Neuron (in vitro differentiated cells): ENCODE measurements around the gene MSRB2.

Source experiments
- H2AFZ ChIP-seq: one replicate; pipeline ENCODE4 v1.6.1; 2013; ENCODE audit warnings: low read depth, mild to moderate bottlenecking, inconsistent platforms, low read length, moderate library complexity
- H3K27me3 ChIP-seq: one replicate; pipeline ENCODE4 v1.6.1; 2013; ENCODE audit warnings: low read length; ENCODE audit not compliant: insufficient read depth
- H3K36me3 ChIP-seq: one replicate; pipeline ENCODE4 v1.6.1; 2013; ENCODE audit warnings: low read length; ENCODE audit not compliant: insufficient read depth
- H3K4me1 ChIP-seq: one replicate; pipeline ENCODE4 v1.6.1; 2013; ENCODE audit warnings: low read length; ENCODE audit not compliant: insufficient read depth
- H3K4me3 ChIP-seq: 2 replicates; pipeline ENCODE4 v1.5.1; 2013; ENCODE audit warnings: mild to moderate bottlenecking, low read length, moderate library complexity
- H3K9me3 ChIP-seq: one replicate; pipeline ENCODE4 v1.6.1; 2013; ENCODE audit warnings: low read length

The MSRB2 gene

GRCh38 chr10:23079700-23080099 lies 15.7 kb upstream of the MSRB2 start:
- no peaks in the 10 kb centered on the region for H3K36me3 ChIP-seq
- no peak overlapping the region for H2AFZ ChIP-seq

GRCh38 chr10:23080262-23080661 lies 15.1 kb upstream of the MSRB2 start:
- Histone ChIP-seq H2AFZ (no peak overlapping the region), H3K27me3 (peaks cover 3% of the 10 kb centered on the region), H3K9me3 (no peaks in the 10 kb centered on the region), H3K4me1 (no peaks in the 10 kb centered on the region), H3K4me3 (no peak overlapping the region), H3K36me3 (no peaks in the 10 kb centered on the region)

More at GRCh38 chr10:23079700-23080099, 15.7 kb upstream of the MSRB2 start:
- Histone ChIP-seq H3K4me1 (no peaks in the 10 kb centered on the region), H3K9me3 (no peaks in the 10 kb centered on the region), H3K27me3 (peaks cover 5% of the 10 kb centered on the region), H3K4me3 (no peak overlapping the region)

GRCh38 chr10:23081221-23081750 lies 14.1 kb upstream of the MSRB2 start:
- no peaks in the 10 kb centered on the region for H3K9me3 ChIP-seq
- no peaks in the 10 kb centered on the region for H3K4me1 ChIP-seq
- H3K36me3 ChIP-seq: no peaks in the 10 kb centered on the region
- peaks cover 3% of the 10 kb centered on the region for H3K27me3 ChIP-seq
- no peak overlapping the region for H2AFZ ChIP-seq
- H3K4me3 ChIP-seq: no peak overlapping the region

- no peaks in the 10 kb centered on the region for H3K9me3 ChIP-seq
- no peak overlapping the region for H2AFZ ChIP-seq
- H3K4me3 ChIP-seq: no peak overlapping the region
- no peaks in the 10 kb centered on the region for H3K36me3 ChIP-seq
- H3K4me1 ChIP-seq: no peaks in the 10 kb centered on the region
- H3K27me3 ChIP-seq: peaks cover 3% of the 10 kb centered on the region
These were observed 13.5 kb upstream of the MSRB2 start for GRCh38 chr10:23081891-23082290.

- H3K4me1 ChIP-seq: no peaks in the 10 kb centered on the region
- H3K36me3 ChIP-seq: no peaks in the 10 kb centered on the region
- H3K27me3 ChIP-seq: no peaks in the 10 kb centered on the region
- no peaks in the 10 kb centered on the region for H3K9me3 ChIP-seq
- H2AFZ ChIP-seq: no peak overlapping the region
- H3K4me3 ChIP-seq: no peak overlapping the region
These were observed 6.8 kb upstream of the MSRB2 start for GRCh38 chr10:23088609-23089008.

- Histone ChIP-seq H3K4me3 (no peak overlapping the region), H3K9me3 (no peaks in the 10 kb centered on the region), H3K4me1 (peaks cover 13% of the 10 kb centered on the region), H3K27me3 (no peaks in the 10 kb centered on the region), H3K36me3 (no peaks in the 10 kb centered on the region), H2AFZ (peak overlapping the region; percentile 15)
These were observed 484 bp upstream of the MSRB2 start for GRCh38 chr10:23094786-23095403.

- H3K9me3 ChIP-seq: peaks cover 1% of the 10 kb centered on the region
- H3K4me1 ChIP-seq: peaks cover 13% of the 10 kb centered on the region
- no peaks in the 10 kb centered on the region for H3K36me3 ChIP-seq
- peak overlapping the region; percentile 85 for H2AFZ ChIP-seq
- H3K27me3 ChIP-seq: no peaks in the 10 kb centered on the region
- H3K4me3 ChIP-seq: peak overlapping the region; percentile 94
These were observed 805 bp downstream of the MSRB2 start for GRCh38 chr10:23095966-23096801.

GRCh38 chr10:23096802-23097549 lies 1.6 kb downstream of the MSRB2 start:
- Histone ChIP-seq H3K4me1 (peaks cover 13% of the 10 kb centered on the region), H3K9me3 (peaks cover 1% of the 10 kb centered on the region), H3K4me3 (peak overlapping the region; percentile 94), H2AFZ (no peak overlapping the region), H3K36me3 (no peaks in the 10 kb centered on the region), H3K27me3 (no peaks in the 10 kb centered on the region)

GRCh38 chr10:23099079-23099478 lies 3.7 kb downstream of the MSRB2 start:
- Histone ChIP-seq H3K9me3 (peaks cover 1% of the 10 kb centered on the region), H3K4me1 (peaks cover 13% of the 10 kb centered on the region), H3K4me3 (no peak overlapping the region), H3K27me3 (no peaks in the 10 kb centered on the region), H3K36me3 (peaks cover 2% of the 10 kb centered on the region), H2AFZ (no peak overlapping the region)

- Histone ChIP-seq H2AFZ (no peak overlapping the region), H3K9me3 (peaks cover 1% of the 10 kb centered on the region), H3K4me3 (no peak overlapping the region), H3K36me3 (peaks cover 9% of the 10 kb centered on the region), H3K27me3 (no peaks in the 10 kb centered on the region), H3K4me1 (peaks cover 13% of the 10 kb centered on the region)
These were observed 4.4 kb downstream of the MSRB2 start for GRCh38 chr10:23099816-23100215.

- peaks cover 13% of the 10 kb centered on the region for H3K4me1 ChIP-seq
- H3K36me3 ChIP-seq: peaks cover 12% of the 10 kb centered on the region
- H2AFZ ChIP-seq: no peak overlapping the region
- no peaks in the 10 kb centered on the region for H3K27me3 ChIP-seq
- H3K4me3 ChIP-seq: no peak overlapping the region
- peaks cover 1% of the 10 kb centered on the region for H3K9me3 ChIP-seq
These were observed 5.1 kb downstream of the MSRB2 start for GRCh38 chr10:23100331-23101030.

GRCh38 chr10:23106331-23107072 lies 11.1 kb downstream of the MSRB2 start:
- H3K36me3 ChIP-seq: peaks cover 49% of the 10 kb centered on the region

More at GRCh38 chr10:23106331-23107072, 11.1 kb downstream of the MSRB2 start:
- Histone ChIP-seq H2AFZ (no peak overlapping the region), H3K27me3 (no peaks in the 10 kb centered on the region), H3K9me3 (no peaks in the 10 kb centered on the region), H3K4me3 (no peak overlapping the region), H3K4me1 (peaks cover 11% of the 10 kb centered on the region)
